Glomerular visceral epithelial cell (primary cell): Measurements from ENCODE around the gene GJB3.
"Not testable (repeated sequence)": the region's sequence is repeated elsewhere in the genome, so short reads cannot be mapped to it uniquely, and the experiment has no call there.

Experiments used
- DNase-seq: peaks from one replicate; pipeline ENCODE4 v3.0.0-alpha.2; 2016; ENCODE audit errors: extremely low spot score

GJB3 gene

DNA sequence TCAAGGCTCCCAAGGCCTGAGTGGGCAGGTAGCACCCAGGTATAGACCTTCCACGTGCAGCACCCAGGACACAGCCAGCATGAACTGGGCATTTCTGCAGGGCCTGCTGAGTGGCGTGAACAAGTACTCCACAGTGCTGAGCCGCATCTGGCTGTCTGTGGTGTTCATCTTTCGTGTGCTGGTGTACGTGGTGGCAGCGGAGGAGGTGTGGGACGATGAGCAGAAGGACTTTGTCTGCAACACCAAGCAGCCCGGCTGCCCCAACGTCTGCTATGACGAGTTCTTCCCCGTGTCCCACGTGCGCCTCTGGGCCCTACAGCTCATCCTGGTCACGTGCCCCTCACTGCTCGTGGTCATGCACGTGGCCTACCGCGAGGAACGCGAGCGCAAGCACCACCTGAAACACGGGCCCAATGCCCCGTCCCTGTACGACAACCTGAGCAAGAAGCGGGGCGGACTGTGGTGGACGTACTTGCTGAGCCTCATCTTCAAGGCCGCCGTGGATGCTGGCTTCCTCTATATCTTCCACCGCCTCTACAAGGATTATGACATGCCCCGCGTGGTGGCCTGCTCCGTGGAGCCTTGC is 19.7 kb upstream of the GJB3 start:
- DNase-seq = no peak

DNA sequence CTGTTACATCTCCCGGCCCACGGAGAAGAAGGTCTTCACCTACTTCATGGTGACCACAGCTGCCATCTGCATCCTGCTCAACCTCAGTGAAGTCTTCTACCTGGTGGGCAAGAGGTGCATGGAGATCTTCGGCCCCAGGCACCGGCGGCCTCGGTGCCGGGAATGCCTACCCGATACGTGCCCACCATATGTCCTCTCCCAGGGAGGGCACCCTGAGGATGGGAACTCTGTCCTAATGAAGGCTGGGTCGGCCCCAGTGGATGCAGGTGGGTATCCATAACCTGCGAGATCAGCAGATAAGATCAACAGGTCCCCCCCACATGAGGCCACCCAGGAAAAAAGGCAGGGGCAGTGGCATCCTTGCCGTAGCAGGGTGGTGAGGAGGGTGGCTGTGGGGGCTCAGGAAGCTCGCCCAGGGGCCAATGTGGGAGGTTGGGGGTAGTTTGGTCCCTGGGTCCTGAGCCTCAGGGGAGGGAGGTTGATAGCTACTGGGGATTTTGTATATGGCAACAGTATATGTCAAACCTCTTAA is 19.2 kb upstream of the GJB3 start:
- DNase-seq = no peak

DNA sequence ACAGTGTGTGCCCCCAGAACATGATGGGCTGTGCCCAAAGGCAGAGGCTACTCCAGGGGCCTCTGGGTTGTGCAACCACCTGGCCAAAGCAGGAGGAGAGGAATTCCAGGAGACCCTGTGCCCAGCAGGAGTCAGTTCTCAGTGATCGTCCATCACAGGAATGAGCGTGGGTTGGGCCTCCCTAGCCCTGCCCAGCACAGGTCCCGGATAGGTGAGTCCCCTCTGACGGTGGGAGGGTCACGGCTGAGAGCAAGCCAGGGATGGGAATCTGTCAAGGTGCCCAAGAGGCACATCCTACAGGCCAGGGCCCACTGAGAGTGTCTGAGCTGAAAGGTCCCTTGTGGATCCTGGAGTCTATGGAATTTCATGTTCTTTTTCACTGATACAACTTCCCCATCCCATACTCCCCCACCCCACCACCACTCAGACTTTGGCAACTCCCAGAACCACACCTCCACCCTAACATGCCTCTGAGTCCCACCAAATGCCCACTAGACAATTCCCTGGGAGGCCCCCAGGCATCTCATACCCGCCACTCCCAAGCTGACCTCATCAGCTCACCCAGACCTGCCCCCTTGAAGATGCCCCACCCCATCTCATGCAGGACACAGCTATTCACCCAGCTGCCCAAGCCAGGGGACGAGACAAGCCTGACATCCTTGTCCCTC is 18.4 kb upstream of the GJB3 start:
- no peak for DNase-seq

DNA sequence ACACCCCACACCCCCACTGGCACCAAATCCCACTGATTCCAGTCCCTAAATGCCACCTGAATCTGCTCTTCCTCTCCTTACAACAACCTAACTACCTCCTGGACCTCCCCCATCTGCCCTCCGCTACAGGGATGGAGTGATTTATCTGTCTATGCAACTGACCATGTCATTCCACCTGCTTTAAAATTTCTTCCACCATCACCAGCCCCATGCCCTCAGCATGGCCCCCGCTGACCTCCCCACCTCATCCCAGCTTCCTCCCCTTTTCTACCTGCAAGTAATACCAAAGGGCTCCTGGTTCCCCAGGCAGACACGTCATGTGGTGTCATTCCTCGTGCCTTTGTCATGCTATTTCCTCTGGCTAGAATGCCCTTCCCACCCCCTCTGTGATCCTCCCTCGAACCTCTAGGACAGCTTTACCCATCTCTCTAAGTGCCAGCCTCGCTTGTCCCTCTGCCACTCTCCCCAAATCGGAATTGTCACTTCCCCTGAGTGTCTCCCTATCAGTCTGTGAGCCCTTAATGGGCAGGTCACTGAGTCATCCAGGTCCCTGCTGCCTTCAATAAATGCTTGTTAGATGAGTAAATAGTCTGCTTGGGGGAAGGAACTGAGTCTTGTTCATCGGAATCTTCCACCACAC is 17.8 kb upstream of the GJB3 start:
- peak; percentile 46 for DNase-seq

DNA sequence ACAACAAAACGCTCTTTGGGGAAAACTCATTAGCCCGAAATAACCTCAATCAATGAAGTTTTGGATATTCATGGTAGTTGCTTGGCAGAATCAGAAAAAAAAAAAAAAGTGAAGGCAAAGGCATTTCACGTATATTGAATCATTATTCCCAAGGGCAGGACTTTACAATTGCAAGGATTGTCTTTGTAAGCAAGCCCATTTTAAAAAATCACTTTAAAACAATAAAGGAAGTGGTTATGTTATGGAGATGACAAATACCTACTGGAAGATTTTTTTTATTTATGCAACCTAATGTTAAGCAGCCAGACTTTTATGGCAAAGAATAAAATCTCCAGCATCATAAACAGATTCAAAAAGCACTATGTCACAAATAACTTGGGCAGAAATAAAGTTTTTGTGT is 12.2 kb upstream of the GJB3 start:
- DNase-seq = no peak

DNA sequence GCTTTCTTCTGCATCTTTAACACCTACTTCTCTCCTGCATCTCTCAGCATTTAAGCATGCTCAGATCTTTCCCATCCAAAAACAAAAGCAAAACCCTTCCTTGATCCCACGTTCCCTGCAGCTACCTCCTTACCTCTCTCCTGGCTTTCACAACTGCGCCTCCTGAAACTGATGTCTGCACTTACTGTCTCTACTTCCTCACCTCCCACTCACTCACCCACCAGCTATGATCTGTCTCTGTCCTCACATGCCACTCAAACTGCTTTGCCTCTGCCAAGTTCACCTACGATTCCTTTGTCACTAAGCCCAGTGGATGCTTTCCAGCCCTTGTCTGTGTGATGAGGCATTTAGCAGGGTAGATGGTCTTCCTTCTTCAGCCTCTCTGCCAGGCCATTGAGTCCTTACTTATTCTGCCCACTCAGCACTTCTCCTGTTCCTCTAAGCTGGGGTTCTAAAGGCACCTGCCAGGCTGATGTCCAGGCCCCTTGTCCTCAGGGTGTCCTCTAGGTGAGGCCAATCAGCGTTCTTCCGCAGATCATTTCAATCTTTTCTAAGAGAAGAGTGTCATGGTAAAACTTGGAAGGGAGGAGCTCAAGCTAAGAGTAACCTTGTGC is 10.0 kb upstream of the GJB3 start:
- no peak for DNase-seq

DNA sequence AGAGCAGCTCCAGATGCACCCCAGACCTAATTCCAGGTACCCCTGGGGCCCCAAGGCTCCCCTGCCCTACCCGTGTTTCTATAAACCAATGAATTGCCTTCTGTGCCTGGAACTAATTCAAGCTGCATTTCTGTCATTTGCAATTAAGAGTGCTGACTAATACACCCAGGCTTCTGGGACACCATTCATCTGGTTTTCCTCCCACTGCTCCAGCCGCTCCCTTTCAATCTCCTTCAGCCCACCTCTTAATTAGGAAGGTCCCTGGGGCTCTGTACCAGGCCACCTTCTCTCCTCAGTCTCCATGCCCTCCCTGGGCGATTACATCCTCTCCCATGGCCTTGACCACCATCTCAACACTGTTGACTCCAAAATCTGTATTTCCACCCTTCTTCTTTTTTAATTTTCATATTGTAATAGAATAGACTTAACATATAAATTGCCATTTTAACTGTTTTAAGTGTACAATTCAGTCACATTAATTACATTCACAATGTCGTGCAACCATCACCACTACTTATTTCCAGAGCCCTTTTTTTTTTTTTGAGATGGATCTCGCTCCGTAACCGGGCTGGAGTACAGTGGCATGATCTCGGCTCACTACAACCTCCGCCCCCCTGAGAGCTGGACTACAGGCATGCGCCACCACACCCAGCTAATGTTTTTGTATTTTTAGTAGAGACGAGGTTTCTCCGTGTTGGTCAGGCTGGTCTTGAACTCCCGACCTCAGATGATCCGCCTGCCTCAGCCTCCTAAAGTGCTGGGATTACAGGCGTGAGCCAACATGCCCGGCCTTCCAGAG is 9.2 kb upstream of the GJB3 start:
- no peak for DNase-seq

DNA sequence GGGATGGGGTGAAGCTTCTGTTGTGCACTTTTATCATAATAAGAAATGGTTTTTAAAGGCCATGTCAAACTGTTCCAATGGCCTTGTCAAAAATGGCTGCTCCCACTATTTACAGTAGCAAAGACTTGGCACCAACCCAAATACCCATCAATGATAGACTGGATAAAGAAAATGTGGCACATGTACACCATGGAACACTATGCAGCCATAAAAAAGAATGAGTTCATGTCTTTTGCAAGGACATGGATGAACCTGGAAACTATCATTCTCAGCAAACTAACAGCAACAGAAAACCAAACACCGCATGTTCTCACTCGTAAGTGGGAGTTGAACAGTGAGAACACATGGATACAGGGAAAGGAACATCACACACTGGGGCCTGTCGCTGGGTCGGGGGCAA is 7.9 kb upstream of the GJB3 start:
- DNase-seq = not testable (repeated sequence)

DNA sequence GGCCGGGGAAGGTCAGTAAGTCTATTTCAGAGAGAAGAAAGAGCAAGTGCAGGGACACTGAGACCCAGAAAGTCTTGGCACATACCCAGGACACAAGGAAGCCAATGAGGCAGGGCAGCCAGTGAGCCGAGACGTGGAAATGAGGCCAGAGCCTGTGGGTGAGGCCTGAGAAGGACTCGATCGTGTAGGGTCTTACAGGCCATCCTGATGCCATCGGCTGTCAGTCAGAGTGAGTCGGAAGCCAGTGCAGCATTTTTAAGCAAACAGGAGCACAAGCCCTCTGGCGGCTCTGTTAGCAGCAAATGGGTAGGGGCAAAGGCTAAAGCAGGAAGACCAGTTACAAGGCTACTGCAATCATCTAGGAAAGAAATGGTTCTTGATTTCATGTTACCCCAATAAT is 6.1 kb upstream of the GJB3 start:
- no peak for DNase-seq

DNA sequence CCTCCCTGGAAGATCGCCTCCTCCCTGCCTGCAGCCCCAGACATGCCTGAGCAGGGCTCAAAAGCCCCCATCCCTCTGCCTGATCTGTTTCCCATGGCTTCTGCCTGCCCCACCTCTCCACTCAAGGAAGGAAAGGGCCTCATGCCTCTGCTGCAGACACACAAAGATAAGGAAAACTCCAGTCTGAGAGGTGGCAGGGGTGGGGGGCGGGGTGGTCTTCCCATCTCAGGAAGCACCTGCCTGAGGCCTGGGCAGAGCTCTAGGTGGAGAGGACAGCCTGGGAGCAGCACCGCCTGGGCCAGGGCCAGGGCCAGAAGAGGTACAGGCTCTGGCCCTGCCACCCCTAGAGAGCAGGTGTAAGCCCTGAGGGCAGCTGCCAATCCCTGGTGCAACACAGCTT is 4.1 kb upstream of the GJB3 start:
- no peak for DNase-seq

DNA sequence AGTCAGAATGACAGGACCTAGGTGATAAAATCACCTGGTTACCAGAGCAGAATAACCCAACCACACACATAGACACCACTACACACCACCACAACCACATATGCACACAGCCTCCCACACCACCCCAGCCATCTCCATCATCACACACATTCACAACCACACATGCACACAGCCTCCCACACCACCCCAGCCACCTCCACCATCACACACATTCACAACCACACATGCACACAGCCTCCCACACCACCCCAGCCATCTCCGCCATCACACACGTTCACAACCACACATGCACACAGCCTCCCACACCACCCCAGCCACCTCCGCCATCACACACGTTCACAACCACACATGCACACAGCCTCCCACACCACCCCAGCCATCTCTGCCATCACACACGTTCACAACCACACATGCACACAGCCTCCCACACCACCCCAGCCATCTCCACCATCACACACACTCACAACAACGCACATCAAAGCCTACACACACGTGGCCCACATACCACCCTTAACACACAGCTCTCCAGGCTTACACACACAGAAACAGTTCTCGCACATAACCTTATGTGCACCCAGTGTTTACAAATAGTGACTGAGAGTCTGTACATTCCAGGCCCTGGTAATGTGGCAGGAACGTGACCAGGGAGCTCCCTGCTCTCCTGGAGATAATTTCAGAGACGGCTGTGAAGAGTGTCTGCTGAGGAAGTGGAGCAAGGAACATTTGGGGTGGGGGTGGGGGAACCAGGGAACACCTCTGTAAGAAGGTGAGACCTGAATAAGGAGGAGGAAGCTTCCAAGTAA is 3.3 kb upstream of the GJB3 start:
- DNase-seq = no peak

DNA sequence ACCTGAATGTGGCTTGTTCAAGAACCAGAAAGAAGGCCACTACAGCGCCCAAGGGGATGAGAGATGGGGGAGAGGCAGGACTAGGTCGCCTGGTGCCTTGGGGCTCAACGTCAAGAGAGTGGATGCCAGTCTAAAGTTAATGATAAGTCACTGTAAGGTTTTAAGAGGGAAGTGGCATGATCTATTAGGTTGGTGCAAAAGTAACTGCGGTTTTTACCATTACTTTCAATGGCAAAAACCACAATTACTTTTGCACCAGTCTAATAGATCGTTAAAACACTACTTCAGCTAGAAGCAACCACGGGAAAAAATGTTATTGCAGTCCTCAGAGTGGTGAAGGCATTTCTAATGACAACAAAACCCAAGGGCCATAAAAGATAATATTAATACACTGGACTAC is 2.6 kb upstream of the GJB3 start:
- no peak for DNase-seq

DNA sequence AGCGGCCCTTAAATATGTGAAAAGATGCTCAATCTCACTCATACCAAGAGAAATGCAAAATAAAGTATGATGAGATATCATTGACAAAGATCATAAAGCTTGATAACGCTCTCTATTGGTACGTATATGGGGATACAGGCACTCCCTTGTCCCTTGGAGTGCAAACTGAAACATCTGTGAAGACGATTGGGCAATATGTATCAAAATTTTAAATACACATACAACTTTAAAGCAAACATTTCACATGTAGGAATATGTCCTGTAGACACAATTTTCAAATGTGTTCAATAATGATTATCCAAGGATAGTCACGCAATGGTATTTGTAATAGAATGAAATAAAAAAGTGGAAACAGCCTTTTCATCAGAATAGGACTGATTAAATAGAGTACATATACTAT is 2.0 kb upstream of the GJB3 start:
- DNase-seq = no peak

DNA sequence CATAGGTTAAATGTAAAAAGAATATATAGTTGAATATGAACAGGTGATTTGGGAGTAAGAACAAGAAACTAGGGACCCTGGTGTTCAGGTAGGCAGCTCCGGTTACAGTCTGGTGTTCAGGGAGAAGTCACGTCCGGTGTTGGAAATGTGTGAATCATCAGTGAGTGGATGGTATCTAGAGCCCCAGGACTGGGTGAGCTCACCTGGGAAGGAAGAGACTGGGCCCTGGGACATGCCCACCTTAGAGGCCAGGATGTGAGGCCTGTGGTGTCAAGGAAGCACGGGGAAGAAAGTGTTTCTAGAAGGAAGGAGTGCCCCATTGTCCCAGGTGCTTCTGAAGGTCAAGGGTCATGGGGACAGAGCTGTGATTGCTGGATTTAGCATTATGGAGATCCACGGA is 1.5 kb upstream of the GJB3 start:
- no peak for DNase-seq

DNA sequence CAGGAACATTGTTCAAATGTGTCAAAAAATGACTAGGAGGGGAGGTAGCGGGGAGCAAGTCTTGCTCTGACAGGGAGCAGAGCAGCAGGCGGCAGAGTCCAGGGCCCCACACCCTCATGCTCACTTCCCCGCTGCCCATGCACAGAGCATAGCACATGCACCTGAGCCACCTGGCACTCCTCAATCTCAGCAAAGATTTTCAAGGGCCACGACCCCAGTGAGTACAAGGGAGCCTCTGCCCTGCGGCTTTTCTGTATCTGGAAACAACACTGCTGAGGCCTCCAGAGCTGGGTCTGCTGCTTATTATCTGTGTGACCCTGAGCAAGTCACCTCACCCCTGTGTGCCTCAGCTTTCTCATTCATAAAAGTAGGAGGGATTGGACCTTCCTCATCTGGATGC is 1.1 kb upstream of the GJB3 start:
- no peak for DNase-seq

DNA sequence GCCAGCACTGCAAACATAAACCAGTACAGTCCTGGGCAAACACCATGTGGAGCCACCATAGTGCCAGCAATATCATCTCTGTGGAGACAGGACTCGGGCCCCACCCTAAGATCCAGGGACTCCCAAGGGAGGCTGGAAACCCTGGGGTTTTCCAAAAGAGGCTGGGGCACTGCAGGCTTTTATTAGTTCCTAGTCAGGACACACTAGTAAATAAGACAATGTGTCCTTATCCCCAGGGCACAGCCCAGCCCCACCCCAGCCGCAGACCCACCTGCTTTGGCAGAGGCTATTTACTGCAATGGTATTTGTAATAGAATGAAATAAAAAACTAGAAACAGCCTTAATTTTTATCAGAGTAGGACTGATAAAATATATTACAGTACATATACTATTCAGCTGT is 486 bp upstream of the GJB3 start:
- no peak for DNase-seq

DNA sequence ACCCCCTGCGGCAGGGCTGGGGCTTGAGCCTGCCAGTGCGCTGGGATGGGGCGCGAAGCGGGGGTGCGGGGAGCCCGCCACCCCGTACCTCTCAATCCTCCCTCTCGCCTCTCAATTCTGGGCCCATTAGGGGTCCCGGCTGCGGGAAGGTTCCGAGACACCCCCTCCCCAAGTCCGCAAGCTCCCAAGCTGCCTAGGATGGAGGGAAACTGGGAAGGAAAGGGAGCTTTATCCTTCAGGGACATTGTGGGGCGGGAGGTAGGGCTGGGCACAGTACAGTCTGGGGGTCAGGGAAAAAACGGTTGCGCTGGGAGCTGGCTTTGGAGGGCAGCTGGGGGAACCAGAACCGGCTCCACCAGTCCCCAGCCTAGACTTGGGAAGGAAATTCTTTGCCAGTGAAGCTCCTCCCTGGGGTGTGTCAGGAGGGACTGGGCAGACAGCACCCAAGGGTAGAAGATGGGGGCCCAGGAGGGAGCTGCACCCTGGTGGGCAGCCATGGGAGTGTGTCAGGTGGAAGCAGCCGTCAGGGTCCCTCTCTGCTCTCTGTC is 904 bp downstream of the GJB3 start:
- no peak for DNase-seq

DNA sequence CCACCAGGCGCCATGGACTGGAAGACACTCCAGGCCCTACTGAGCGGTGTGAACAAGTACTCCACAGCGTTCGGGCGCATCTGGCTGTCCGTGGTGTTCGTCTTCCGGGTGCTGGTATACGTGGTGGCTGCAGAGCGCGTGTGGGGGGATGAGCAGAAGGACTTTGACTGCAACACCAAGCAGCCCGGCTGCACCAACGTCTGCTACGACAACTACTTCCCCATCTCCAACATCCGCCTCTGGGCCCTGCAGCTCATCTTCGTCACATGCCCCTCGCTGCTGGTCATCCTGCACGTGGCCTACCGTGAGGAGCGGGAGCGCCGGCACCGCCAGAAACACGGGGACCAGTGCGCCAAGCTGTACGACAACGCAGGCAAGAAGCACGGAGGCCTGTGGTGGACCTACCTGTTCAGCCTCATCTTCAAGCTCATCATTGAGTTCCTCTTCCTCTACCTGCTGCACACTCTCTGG is 3.8 kb downstream of the GJB3 start:
- DNase-seq = no peak

DNA sequence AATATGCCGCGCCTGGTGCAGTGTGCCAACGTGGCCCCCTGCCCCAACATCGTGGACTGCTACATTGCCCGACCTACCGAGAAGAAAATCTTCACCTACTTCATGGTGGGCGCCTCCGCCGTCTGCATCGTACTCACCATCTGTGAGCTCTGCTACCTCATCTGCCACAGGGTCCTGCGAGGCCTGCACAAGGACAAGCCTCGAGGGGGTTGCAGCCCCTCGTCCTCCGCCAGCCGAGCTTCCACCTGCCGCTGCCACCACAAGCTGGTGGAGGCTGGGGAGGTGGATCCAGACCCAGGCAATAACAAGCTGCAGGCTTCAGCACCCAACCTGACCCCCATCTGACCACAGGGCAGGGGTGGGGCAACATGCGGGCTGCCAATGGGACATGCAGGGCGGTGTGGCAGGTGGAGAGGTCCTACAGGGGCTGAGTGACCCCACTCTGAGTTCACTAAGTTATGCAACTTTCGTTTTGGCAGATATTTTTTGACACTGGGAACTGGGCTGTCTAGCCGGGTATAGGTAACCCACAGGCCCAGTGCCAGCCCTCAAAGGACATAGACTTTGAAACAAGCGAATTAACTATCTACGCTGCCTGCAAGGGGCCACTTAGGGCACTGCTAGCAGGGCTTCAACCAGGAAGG is 4.3 kb downstream of the GJB3 start:
- no peak for DNase-seq

DNA sequence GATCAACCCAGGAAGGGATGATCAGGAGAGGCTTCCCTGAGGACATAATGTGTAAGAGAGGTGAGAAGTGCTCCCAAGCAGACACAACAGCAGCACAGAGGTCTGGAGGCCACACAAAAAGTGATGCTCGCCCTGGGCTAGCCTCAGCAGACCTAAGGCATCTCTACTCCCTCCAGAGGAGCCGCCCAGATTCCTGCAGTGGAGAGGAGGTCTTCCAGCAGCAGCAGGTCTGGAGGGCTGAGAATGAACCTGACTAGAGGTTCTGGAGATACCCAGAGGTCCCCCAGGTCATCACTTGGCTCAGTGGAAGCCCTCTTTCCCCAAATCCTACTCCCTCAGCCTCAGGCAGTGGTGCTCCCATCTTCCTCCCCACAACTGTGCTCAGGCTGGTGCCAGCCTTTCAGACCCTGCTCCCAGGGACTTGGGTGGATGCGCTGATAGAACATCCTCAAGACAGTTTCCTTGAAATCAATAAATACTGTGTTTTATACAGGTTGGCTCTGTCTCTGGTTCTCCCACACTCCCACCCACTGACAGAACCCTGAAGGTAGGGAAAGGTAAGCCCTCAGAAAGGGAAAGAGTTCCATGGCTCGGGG is 5.0 kb downstream of the GJB3 start:
- no peak for DNase-seq
